GM23248 (cell line): ENCODE results near the gene DACT3.

Experiments used
- EZH2 ChIP-seq: fragments of 200-600 bp; sonication (generic); IDR thresholded peaks from 2 replicates; pipeline ENCODE4 v1.6.1; 2018; ENCODE audit warnings: antibody characterized with exemption, mild to moderate bottlenecking; ENCODE audit not compliant: insufficient read depth, poor library complexity, severe bottlenecking
- EZH2phosphoT487 ChIP-seq: fragments of 200-600 bp; sonication (generic); IDR thresholded peaks from 2 replicates; pipeline ENCODE4 v1.6.1; 2018; ENCODE audit warnings: antibody characterized with exemption, moderate library complexity, mild to moderate bottlenecking, low read depth; ENCODE audit not compliant: insufficient read depth

DNA sequence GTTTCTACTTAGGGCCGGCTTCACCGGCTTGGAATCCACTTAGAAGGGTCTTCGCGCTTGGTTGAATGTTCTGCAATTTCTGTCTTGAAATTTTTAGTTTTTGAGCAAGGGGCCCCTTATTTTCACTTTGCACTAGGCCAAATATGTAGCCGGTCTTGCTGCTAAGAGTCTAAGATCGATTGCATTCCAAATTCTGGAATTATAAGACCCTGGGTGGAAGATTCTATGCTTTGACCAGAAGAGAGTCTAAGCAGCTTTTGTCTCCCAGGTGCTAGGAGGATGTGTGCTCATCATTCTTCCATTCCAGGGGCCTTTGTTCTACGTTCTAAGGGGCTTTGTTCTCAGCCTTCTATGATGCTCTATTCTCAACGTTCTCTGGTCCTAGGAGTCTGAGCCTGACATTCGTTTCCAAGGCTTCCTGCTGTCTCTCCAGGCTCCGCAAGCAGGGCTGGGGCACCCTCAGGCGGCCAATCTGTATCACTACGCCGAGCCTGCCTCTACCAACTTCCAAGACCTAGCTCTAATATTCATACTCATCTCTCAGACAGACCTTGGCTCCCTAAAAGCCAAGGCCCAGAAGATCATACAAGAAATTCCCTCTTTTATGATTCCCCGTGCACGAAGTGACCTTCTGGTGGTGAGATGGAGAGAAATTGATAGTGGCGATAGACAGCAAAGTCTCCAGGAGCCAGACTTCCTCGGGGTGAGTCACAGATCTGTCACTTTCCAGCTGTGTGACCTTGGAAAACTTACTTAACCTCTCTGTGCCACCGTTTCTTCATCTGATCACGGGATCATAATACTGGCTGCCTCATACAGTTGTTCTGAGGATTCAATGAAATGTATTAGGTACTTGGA is 982 bp upstream of the DACT3 start:
- TF ChIP-seq EZH2: no peak
- TF ChIP-seq EZH2phosphoT487: no peak
